Activated naive CD4-positive, alpha-beta T cell treated with anti-CD3 and anti-CD28 coated beads, Interleukin-2, amount 10 ng/mL, durations not matched to agents 7 days and 5 days (primary cell): ENCODE results near the gene FSTL4.

Experiments
- CTCF ChIA-PET: fragments of 350-600 bp; sonication (Branson Sonifier 250); formaldehyde crosslinking; loops from one replicate; lab custom pipeline; 2021; ENCODE audit warnings: antibody characterized with exemption; lab: Charles Lee
- DNase-seq: peaks from one replicate; pipeline ENCODE4 v3.0.0-alpha.2; 2020
- H3K27ac Mint-ChIP-seq: one replicate; pipeline ENCODE4 v1.8.0; 2021; ENCODE audit warnings: mild to moderate bottlenecking, moderate library complexity, mixed read lengths
- H3K27me3 Mint-ChIP-seq: one replicate; pipeline ENCODE4 v1.8.0; 2021; ENCODE audit warnings: mild to moderate bottlenecking, mixed read lengths
- H3K36me3 Mint-ChIP-seq: one replicate; pipeline ENCODE4 v1.8.0; 2021; ENCODE audit warnings: mixed read lengths
- H3K4me1 Mint-ChIP-seq: one replicate; pipeline ENCODE4 v1.8.0; 2021; ENCODE audit warnings: mixed read lengths
- H3K4me3 Mint-ChIP-seq: one replicate; pipeline ENCODE4 v1.8.0; 2021; ENCODE audit warnings: mild to moderate bottlenecking, moderate library complexity, mixed read lengths
- H3K9me3 Mint-ChIP-seq: one replicate; pipeline ENCODE4 v1.8.0; 2021; ENCODE audit warnings: mixed read lengths

Gene FSTL4

GRCh38 chr5:133147815-133148567 lies 464.4 kb downstream of the FSTL4 start:
- peaks cover 1% of the 10 kb centered on the region for H3K27me3 Mint-ChIP-seq
- no peak overlapping the region for H3K4me3 Mint-ChIP-seq
- CTCF ChIA-PET = no interaction called here
- no peak for DNase-seq
- no peak overlapping the region for H3K27ac Mint-ChIP-seq
- H3K9me3 Mint-ChIP-seq = no peaks in the 10 kb centered on the region
- no peaks in the 10 kb centered on the region for H3K36me3 Mint-ChIP-seq
- H3K4me1 Mint-ChIP-seq = peaks cover 14% of the 10 kb centered on the region

DNA sequence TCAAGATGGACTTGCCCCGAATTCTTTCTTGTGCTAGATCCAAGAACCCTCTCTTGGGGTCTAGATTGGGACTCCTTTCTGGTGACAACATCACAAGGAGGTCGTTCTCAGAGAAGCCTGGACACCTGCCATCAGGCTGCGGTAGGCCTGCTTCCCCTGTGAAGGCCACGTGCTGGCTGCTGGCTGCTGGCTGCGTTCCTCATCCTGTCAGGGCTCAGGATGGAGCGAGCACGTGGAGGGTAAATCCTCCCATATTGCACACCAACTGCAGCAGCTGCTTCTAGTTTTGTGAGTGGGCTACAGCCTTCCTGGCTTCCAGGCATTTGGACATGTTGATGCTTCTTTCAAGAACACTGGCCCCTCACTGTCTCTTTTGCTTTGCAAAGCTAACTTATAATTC lies 464.9 kb downstream of the FSTL4 start:
- no peaks in the 10 kb centered on the region for H3K36me3 Mint-ChIP-seq
- H3K9me3 Mint-ChIP-seq = no peaks in the 10 kb centered on the region
- no peak overlapping the region for H3K4me3 Mint-ChIP-seq
- no peak for DNase-seq
- H3K4me1 Mint-ChIP-seq = peaks cover 14% of the 10 kb centered on the region
- no peaks in the 10 kb centered on the region for H3K27me3 Mint-ChIP-seq
- CTCF ChIA-PET = no interaction called here
- H3K27ac Mint-ChIP-seq = no peak overlapping the region
